Cerebellar cortex (tissue), 1 donor: ENCODE results near the gene CCDC183.

Experiments
- DNase-seq: peaks from one replicate; pipeline ENCODE4 v3.0.0-alpha.2; 2015; ENCODE audit warnings: low spot score

CCDC183 gene

GRCh38 chr9:136849960-136850865 lies 54.1 kb downstream of the CCDC183 start:
- DNase-seq: no peak

- DNase-seq: no peak
Observed at GRCh38 chr9:136850866-136851775, 55.0 kb downstream of the CCDC183 start.

- no peak for DNase-seq
Observed at GRCh38 chr9:136851941-136852663, 56.0 kb downstream of the CCDC183 start, which contains the start of gene MAMDC4. Gene MAMDC4 (plus strand): TSS chr9:136852346. CDS start chr9:136852417, 71 bp downstream.

- no peak for DNase-seq
Observed at GRCh38 chr9:136852664-136853595, 56.8 kb downstream of the CCDC183 start.

GRCh38 chr9:136853596-136854112 lies 57.5 kb downstream of the CCDC183 start:
- no peak for DNase-seq

GRCh38 chr9:136854113-136854841 lies 58.1 kb downstream of the CCDC183 start:
- no peak for DNase-seq

GRCh38 chr9:136854842-136855460 lies 58.8 kb downstream of the CCDC183 start:
- no peak for DNase-seq

GRCh38 chr9:136855461-136856078 lies 59.4 kb downstream of the CCDC183 start:
- no peak for DNase-seq

GRCh38 chr9:136856079-136856476 lies 59.9 kb downstream of the CCDC183 start:
- DNase-seq: no peak

- no peak for DNase-seq
Observed at GRCh38 chr9:136856541-136857141, 60.5 kb downstream of the CCDC183 start.

- no peak for DNase-seq
Observed at GRCh38 chr9:136857166-136857565, 61.0 kb downstream of the CCDC183 start.
